Keratinocyte (primary cell): ENCODE data around the gene ZNF396. TPM values are rescaled to one million over a fixed set of nuclear protein-coding genes. Genes with fewer than 3 reads are reported as not detected.

Experiments used
- DNase-seq: peaks from one replicate; pipeline ENCODE4 v3.0.0-alpha.2; 2011; ENCODE audit warnings: low read depth, missing footprints, low spot score
- FAIRE-seq: peaks from 2 replicates; lab custom pipeline; 2011; peaks lifted over from hg19 to GRCh38; lab: Jason Lieb, UNC
- H2AFZ ChIP-seq: 2 replicates; pipeline ENCODE4 v1.6.0; 2012; ENCODE audit warnings: low read length, control low read depth, inconsistent platforms; ENCODE audit not compliant: control insufficient read depth
- H3K27ac ChIP-seq: 2 replicates; pipeline ENCODE4 v1.5.1; 2011; ENCODE audit warnings: low read length; ENCODE audit not compliant: control insufficient read depth, insufficient read depth
- H3K27me3 ChIP-seq: 3 replicates; pipeline ENCODE4 v1.6.0; 2011; ENCODE audit warnings: low read length; ENCODE audit not compliant: control insufficient read depth, insufficient read depth; ENCODE audit errors: extremely low read depth
- H3K36me3 ChIP-seq, 2 experiments: 2 replicates in 1 of 2; 3 replicates in 1 of 2; pipeline ENCODE4 v1.5.1; 2011; ENCODE audit warnings: low read length in 2 of 2, mild to moderate bottlenecking in 1 of 2; ENCODE audit not compliant: control insufficient read depth in 2 of 2, insufficient read depth in 2 of 2; ENCODE audit errors: extremely low read depth in 1 of 2
- H3K4me1 ChIP-seq: 3 replicates; pipeline ENCODE4 v1.5.1; 2011; ENCODE audit warnings: low read length; ENCODE audit not compliant: control insufficient read depth, insufficient read depth; ENCODE audit errors: extremely low read depth
- H3K4me2 ChIP-seq: 3 replicates; pipeline ENCODE4 v1.6.0; 2011; ENCODE audit warnings: low read depth, low read length; ENCODE audit not compliant: control insufficient read depth, insufficient read depth; ENCODE audit errors: extremely low read depth
- H3K4me3 ChIP-seq, 3 experiments: fragments of 200-600 bp in 1 of 3; sonication (generic) in 1 of 3; 2 replicates in 2 of 3; 3 replicates in 1 of 3; pipeline ENCODE4 v1.5.1; 2011 to 2016; ENCODE audit warnings: low read length in 3 of 3, mild to moderate bottlenecking in 3 of 3, control low read depth in 2 of 3, inconsistent platforms in 1 of 3, low read depth in 1 of 3, mixed read lengths in 1 of 3, mixed run types in 1 of 3, moderate library complexity in 1 of 3; ENCODE audit not compliant: control insufficient read depth in 2 of 3, insufficient read depth in 2 of 3; ENCODE audit errors: extremely low read depth in 1 of 3
- H3K79me2 ChIP-seq: 2 replicates; pipeline ENCODE4 v1.6.0; 2012; ENCODE audit warnings: low read length; ENCODE audit not compliant: control insufficient read depth, insufficient read depth
- H3K9ac ChIP-seq: 3 replicates; pipeline ENCODE4 v1.6.0; 2011; ENCODE audit warnings: low read length; ENCODE audit not compliant: control insufficient read depth, insufficient read depth; ENCODE audit errors: extremely low read depth
- H3K9me1 ChIP-seq: 3 replicates; pipeline ENCODE4 v1.6.0; 2011; ENCODE audit warnings: low read length; ENCODE audit not compliant: control insufficient read depth, insufficient read depth; ENCODE audit errors: extremely low read depth
- H3K9me3 ChIP-seq: 2 replicates; pipeline ENCODE4 v1.5.1; 2012; ENCODE audit warnings: low read depth, low read length; ENCODE audit not compliant: control insufficient read depth
- H4K20me1 ChIP-seq: 3 replicates; pipeline ENCODE4 v1.6.0; 2011; ENCODE audit warnings: low read length; ENCODE audit not compliant: control insufficient read depth, insufficient read depth; ENCODE audit errors: extremely low read depth
- EZH2 ChIP-seq: IDR thresholded peaks from one replicate; pipeline ENCODE4 v1.6.1; 2012; ENCODE audit warnings: inconsistent platforms, mild to moderate bottlenecking, low read length, moderate library complexity
- dilution Hi-C: fragments of 300-500 bp; cut with MboI; formaldehyde crosslinking; loops from one replicate; pipeline ENCODE4 v1.7.0; 2020; ENCODE audit warnings: low sequenced_read_pairs; ENCODE audit not compliant: extremely low pct_ligation_motif_present
- polyA plus RNA-seq, 5 experiments: library from polyadenylated mRNA; depleted of rRNA in 3 of 5; stranded (reverse) in 3 of 5; stranded (forward) in 1 of 5; unstranded in 1 of 5; fragments of >200 nt; gene quantifications; 1 replicate in 1 of 5; 2 replicates in 3 of 5; 3 replicates in 1 of 5; pipeline versions ENCODE4 v1.2.1 to v1.2.3, GENCODE V29; 2011 to 2012; ENCODE audit warnings: missing spikeins in 2 of 5, low read depth in 1 of 5, low replicate concordance in 1 of 5
- TF ChIP-seq, protein P1 (sequence below), 3 experiments: IDR thresholded peaks in 1 of 3; conservative IDR thresholded peaks in 1 of 3; optimal IDR thresholded peaks in 1 of 3; 2 replicates in 2 of 3; 3 replicates in 1 of 3; pipeline versions ENCODE3 to v1.5.1; 2011; ENCODE audit warnings: low read length in 3 of 3, mild to moderate bottlenecking in 3 of 3, moderate library complexity in 2 of 3, control low read depth in 1 of 3, inconsistent platforms in 1 of 3; ENCODE audit not compliant: insufficient read depth in 2 of 3; ENCODE audit errors: extremely low read depth in 1 of 3

ZNF396 gene
- polyA plus RNA-seq, 1 donor (not counting 4 experiments of a cell fraction or from before 2014, with no cell fraction given), result 0.49 TPM

DNA sequence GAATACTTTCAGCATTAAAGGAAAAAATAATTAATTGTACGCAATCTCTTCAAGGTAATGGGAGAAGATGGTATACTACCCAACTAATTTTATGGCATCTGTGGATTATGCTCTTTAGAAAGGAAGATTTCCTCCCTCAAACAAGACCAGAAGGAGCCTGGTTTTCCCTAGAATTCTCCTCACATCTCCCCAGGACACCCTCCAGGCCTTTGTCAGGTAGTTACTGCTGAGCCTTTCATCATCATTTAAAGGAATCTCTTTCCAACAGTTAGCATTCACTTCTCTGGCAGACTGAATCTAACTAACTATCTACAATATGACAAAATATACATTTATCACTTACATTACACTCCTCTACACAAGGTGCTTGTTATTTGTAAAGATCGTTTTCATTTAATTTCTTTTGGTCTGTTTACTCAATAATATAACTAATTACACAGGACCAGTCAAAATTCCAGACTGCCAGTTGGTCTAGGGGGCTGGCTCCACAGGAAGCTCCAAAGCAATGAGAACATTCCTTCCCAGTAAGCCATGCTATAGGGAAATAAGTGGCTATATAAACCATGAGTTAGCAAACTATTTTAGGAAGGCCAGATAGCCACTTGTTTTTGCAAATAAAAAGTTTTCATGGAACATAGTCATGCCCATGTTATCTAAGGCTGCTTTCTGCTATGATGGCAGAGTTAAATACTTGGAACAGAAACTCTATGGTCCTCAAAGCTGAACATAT is 52.0 kb downstream of the ZNF396 start:
- H3K9ac ChIP-seq, result no peak overlapping the region
- H4K20me1 ChIP-seq, result no peaks in the 10 kb centered on the region
- no peak overlapping the region for H3K4me3 ChIP-seq
- H3K4me1 ChIP-seq, result peaks cover 2% of the 10 kb centered on the region
- no peak overlapping the region for H2AFZ ChIP-seq
- no peak overlapping the region for H3K27ac ChIP-seq
- H3K79me2 ChIP-seq, result no peaks in the 10 kb centered on the region
- H3K4me2 ChIP-seq, result no peak overlapping the region
- H3K9me1 ChIP-seq, result no peaks in the 10 kb centered on the region
- no peaks in the 10 kb centered on the region for H3K36me3 ChIP-seq
- H3K9me3 ChIP-seq, result no peaks in the 10 kb centered on the region
- no peaks in the 10 kb centered on the region for H3K27me3 ChIP-seq
- DNase-seq (no peak), FAIRE-seq (no peak)
- dilution Hi-C loops, result no loop called here
- no peak for TF ChIP-seq EZH2
- TF ChIP-seq, protein P1, sequence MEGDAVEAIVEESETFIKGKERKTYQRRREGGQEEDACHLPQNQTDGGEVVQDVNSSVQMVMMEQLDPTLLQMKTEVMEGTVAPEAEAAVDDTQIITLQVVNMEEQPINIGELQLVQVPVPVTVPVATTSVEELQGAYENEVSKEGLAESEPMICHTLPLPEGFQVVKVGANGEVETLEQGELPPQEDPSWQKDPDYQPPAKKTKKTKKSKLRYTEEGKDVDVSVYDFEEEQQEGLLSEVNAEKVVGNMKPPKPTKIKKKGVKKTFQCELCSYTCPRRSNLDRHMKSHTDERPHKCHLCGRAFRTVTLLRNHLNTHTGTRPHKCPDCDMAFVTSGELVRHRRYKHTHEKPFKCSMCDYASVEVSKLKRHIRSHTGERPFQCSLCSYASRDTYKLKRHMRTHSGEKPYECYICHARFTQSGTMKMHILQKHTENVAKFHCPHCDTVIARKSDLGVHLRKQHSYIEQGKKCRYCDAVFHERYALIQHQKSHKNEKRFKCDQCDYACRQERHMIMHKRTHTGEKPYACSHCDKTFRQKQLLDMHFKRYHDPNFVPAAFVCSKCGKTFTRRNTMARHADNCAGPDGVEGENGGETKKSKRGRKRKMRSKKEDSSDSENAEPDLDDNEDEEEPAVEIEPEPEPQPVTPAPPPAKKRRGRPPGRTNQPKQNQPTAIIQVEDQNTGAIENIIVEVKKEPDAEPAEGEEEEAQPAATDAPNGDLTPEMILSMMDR (optimal IDR thresholded peaks at IDR 0.05 in 1 of 3, IDR thresholded peaks at IDR 0.05 in 1 of 3, conservative IDR thresholded peaks at IDR 0.05 in 1 of 3; ENCODE audit: extremely low read depth in 1 of 3, insufficient read depth in 2 of 3, low read length in 3 of 3), result no peak

DNA sequence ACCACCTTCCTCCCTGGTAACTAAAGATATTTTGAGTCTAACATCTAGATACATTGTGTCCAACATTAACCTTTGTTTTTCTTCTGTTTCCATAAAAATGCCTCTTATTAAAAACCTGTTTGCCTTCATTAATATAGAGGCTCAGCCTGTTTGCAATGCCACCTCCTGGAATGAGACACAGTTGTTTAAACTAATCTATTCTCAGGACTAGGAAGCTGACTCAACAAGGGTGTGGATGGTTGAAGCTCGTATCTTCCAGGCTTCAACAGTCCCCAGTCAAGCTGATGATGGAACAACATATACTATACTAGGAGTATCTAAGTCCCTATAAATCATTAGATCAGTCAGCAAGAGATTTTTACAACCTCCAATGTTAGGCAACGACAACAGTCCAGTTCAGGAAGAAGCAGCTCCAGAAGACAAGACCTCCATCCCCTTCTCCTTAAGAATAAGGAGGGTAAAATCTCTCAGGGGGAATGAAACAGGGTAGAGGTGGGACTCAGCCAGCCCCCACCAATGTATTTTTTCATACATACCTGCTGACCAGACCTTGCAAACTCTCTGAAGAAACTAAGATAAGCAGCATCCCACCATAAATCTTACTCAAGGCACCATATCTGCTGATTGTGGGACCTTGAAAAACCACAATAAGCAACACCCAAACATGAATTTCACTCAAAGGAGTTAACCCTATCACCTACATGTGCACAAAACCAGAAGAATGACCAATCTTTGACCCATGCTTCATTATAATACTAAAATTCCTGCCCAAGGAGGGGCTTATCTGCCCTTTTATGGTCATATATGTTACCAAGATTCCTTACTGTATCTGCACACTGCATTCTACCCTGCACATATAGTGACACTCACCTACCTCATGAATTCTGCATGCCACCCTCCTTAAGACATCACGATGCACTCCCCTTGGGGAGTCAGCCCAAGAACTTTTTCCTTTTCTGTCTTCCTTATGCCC is 54.4 kb downstream of the ZNF396 start:
- Histone ChIP-seq H3K9me3 (no peaks in the 10 kb centered on the region), H3K9me1 (no peaks in the 10 kb centered on the region), H3K9ac (no peak overlapping the region), H3K4me1 (peaks cover 2% of the 10 kb centered on the region), H3K4me3 (no peak overlapping the region), H3K79me2 (no peaks in the 10 kb centered on the region), H3K27me3 (no peaks in the 10 kb centered on the region), H3K27ac (no peak overlapping the region), H2AFZ (no peak overlapping the region), H3K36me3 (no peaks in the 10 kb centered on the region), H3K4me2 (no peak overlapping the region), H4K20me1 (no peaks in the 10 kb centered on the region)
- no peak for DNase-seq
- TF ChIP-seq EZH2, result no peak
- TF ChIP-seq, protein P1 (optimal IDR thresholded peaks at IDR 0.05 in 1 of 3, IDR thresholded peaks at IDR 0.05 in 1 of 3, conservative IDR thresholded peaks at IDR 0.05 in 1 of 3; ENCODE audit: extremely low read depth in 1 of 3, insufficient read depth in 2 of 3, low read length in 3 of 3), result no peak
- dilution Hi-C loops, result no loop called here
- FAIRE-seq, result no peak

Other genes starting within 250 kb of the ZNF396 start
- 5.4 to 8.7 TPM (median 7.5 TPM) in 3 replicates for gene ZNF397, start 136.3 kb downstream of the ZNF396 start, polyA plus RNA-seq
- 8.4 to 13.6 TPM (median 11.3 TPM) in 3 replicates for gene ZSCAN30, start 87.1 kb downstream of the ZNF396 start, polyA plus RNA-seq
- 12.2 to 20.3 TPM (median 14.1 TPM) in 3 replicates for gene ZNF24, start 32.9 kb downstream of the ZNF396 start, polyA plus RNA-seq
- gene INO80C, start 120.6 kb upstream of the ZNF396 start, polyA plus RNA-seq, result 41.6 to 54.7 TPM (median 43.7 TPM) in 3 replicates
- 48.1 to 69.4 TPM (median 48.2 TPM) in 3 replicates for gene GALNT1, start 204.4 kb upstream of the ZNF396 start, polyA plus RNA-seq